GM12878 (cell line): Measurements from ENCODE around the gene MTRF1. TPM values are rescaled to one million over a fixed set of nuclear protein-coding genes. Genes with fewer than 3 reads are reported as not detected.

Experiments
- EP300 ChIP-seq, 2 experiments: fragments of 150-350 bp in 1 of 2; IDR thresholded peaks; 2 replicates each; pipeline ENCODE4 v1.6.1; 2011 to 2012; ENCODE audit warnings: low read depth in 2 of 2, low read length in 2 of 2, borderline replicate concordance in 1 of 2, improper control_type of control experiment in 1 of 2, inconsistent platforms in 1 of 2; ENCODE audit not compliant: control insufficient read depth in 1 of 2
- GATAD2B ChIP-seq: fragments of 450-650 bp; conservative IDR thresholded peaks from 2 replicates; pipeline ENCODE4 v1.6.1; 2017; ENCODE audit warnings: low read depth, mild to moderate bottlenecking, moderate library complexity
- HCFC1 ChIP-seq: fragments of 150-350 bp; IDR thresholded peaks from 2 replicates; pipeline ENCODE4 v1.6.1; 2014; ENCODE audit warnings: low read length
- IKZF2 ChIP-seq, 2 experiments: fragments of 450-650 bp; IDR thresholded peaks; 2 replicates each; pipeline ENCODE4 v1.6.1; 2017; ENCODE audit warnings: mild to moderate bottlenecking in 2 of 2, moderate library complexity in 2 of 2
- IRF3 ChIP-seq: fragments of 450-650 bp; IDR thresholded peaks from 2 replicates; pipeline ENCODE4 v1.6.1; 2014; ENCODE audit warnings: mild to moderate bottlenecking
- MTA3 ChIP-seq: IDR thresholded peaks from 2 replicates; pipeline ENCODE4 v1.6.1; 2012; ENCODE audit warnings: low read length, inconsistent platforms, borderline replicate concordance
- MYB ChIP-seq: fragments of 150-350 bp; IDR thresholded peaks from 2 replicates; pipeline ENCODE4 v1.6.1; 2014; ENCODE audit warnings: mild to moderate bottlenecking, low read depth, low read length, borderline replicate concordance
- NKRF ChIP-seq: fragments of 450-650 bp; conservative IDR thresholded peaks from 2 replicates; pipeline ENCODE4 v1.6.1; 2017; ENCODE audit warnings: mild to moderate bottlenecking, moderate library complexity
- NR2C1 ChIP-seq: fragments of 450-650 bp; IDR thresholded peaks from 2 replicates; pipeline ENCODE4 v1.6.1; 2017; ENCODE audit warnings: antibody characterized with exemption, mild to moderate bottlenecking, moderate library complexity
- NR2C2 ChIP-seq: IDR thresholded peaks from 2 replicates; pipeline ENCODE4 v1.6.1; 2011; ENCODE audit warnings: borderline replicate concordance, low read depth; ENCODE audit not compliant: control insufficient read depth, insufficient read length
- NRF1 ChIP-seq: conservative IDR thresholded peaks from 2 replicates; pipeline ENCODE4 v1.6.1; 2011; ENCODE audit warnings: mild to moderate bottlenecking, low read depth, low read length, improper control_type of control experiment
- PAX5 ChIP-seq: IDR thresholded peaks from 2 replicates; pipeline ENCODE4 v1.6.1; 2011; ENCODE audit warnings: low read depth, low read length, borderline replicate concordance
- RBBP5 ChIP-seq: fragments of 200-600 bp; sonication (generic); conservative IDR thresholded peaks from 2 replicates; pipeline ENCODE4 v1.6.1; 2016
- RCOR1 ChIP-seq: conservative IDR thresholded peaks from 2 replicates; pipeline ENCODE4 v1.6.1; 2012; ENCODE audit warnings: low read depth, low read length, improper control_type of control experiment
- TAF1 ChIP-seq: IDR thresholded peaks from 2 replicates; pipeline ENCODE4 v1.6.1; 2011; ENCODE audit warnings: mild to moderate bottlenecking, low read depth, low read length, borderline replicate concordance
- TCF12 ChIP-seq: IDR thresholded peaks from 2 replicates; pipeline ENCODE4 v1.6.1; 2011; ENCODE audit warnings: low read depth, mild to moderate bottlenecking, low read length
- ZNF274 ChIP-seq: IDR thresholded peaks from one replicate; pipeline ENCODE4 v1.8.0; 2011; ENCODE audit not compliant: insufficient read length, insufficient read depth
- ZNF592 ChIP-seq: fragments of 450-650 bp; IDR thresholded peaks from 2 replicates; pipeline ENCODE4 v1.6.1; 2017; ENCODE audit warnings: mild to moderate bottlenecking, moderate library complexity
- ZSCAN29 ChIP-seq: fragments of 450-650 bp; IDR thresholded peaks from 2 replicates; pipeline ENCODE4 v1.6.1; 2017; ENCODE audit warnings: mild to moderate bottlenecking, moderate library complexity
- polyA plus RNA-seq, 11 experiments: library from polyadenylated mRNA; depleted of rRNA in 4 of 11; unstranded in 6 of 11; stranded (reverse) in 5 of 11; fragments of >200 nt; fragmentation: Nextera tagmentation in 4 of 11; fragmentation: Illumina TruSeq in 1 of 11; extraction: Ambion mirVana in 4 of 11; extraction: Trizol in 1 of 11; gene quantifications; 1 replicate in 1 of 11; 2 replicates in 10 of 11; pipeline versions ENCODE4 v1.2.1 to v1.2.3, GENCODE V29; 2011 to 2016; ENCODE audit warnings: inconsistent platforms in 2 of 11, missing spikeins in 2 of 11, low read depth in 1 of 11
- total RNA-seq, 4 experiments: library from RNA; depleted of rRNA in 3 of 4; stranded (reverse); fragments of >200 nt in 3 of 4; fragmentation: Illumina TruSeq in 1 of 4; extraction: Trizol in 1 of 4; gene quantifications; 2 replicates each; pipeline versions ENCODE4 v1.2.1 to v1.2.3, GENCODE V29; 2013 to 2021
- TF ChIP-seq, protein P1 (sequence below): IDR thresholded peaks from 2 replicates; pipeline ENCODE4 v1.6.1; 2011; ENCODE audit warnings: borderline replicate concordance, low read depth, mild to moderate bottlenecking, moderate library complexity, mixed read lengths, low read length; ENCODE audit not compliant: insufficient read depth; ENCODE audit errors: extremely low read length

MTRF1 gene
- total and polyA plus RNA-seq, 10 of the 15 experiments (the other 5 are each of a cell fraction or from before 2014, with no cell fraction given): 12.1 to 33.7 (median 20.6) TPM

- 0 out of 2 replicates have a peak, but pooled peaks have one; percentile 6 for TF ChIP-seq IRF3
- TF ChIP-seq HCFC1: 0 out of 2 replicates have a peak, but pooled peaks have one; percentile 47
- TF ChIP-seq NKRF: no peak
- peak; percentile 21; the same call in 1 of the 2 replicates for TF ChIP-seq TCF12
- no peak for TF ChIP-seq MTA3
- TF ChIP-seq EP300 (IDR thresholded peaks at IDR 0.05; ENCODE audit: borderline replicate concordance in 1 of 2, control insufficient read depth in 1 of 2, low read depth in 2 of 2, low read length in 2 of 2): no peak
- no peak for TF ChIP-seq ZNF274
- TF ChIP-seq RCOR1: peak; percentile 69; the same call in 1 of the 2 replicates
- no peak for TF ChIP-seq NR2C1
- peak; percentile 84 for TF ChIP-seq NRF1
- no peak for TF ChIP-seq NR2C2
- peak; percentile 40; the same call in 1 of the 2 replicates for TF ChIP-seq TAF1
- TF ChIP-seq GATAD2B: no peak; the same call in 1 of the 2 replicates
- TF ChIP-seq PAX5: peak; percentile 68; the same call in 1 of the 2 replicates
- TF ChIP-seq RBBP5: no peak
- TF ChIP-seq ZSCAN29: no peak
- TF ChIP-seq, protein P1, sequence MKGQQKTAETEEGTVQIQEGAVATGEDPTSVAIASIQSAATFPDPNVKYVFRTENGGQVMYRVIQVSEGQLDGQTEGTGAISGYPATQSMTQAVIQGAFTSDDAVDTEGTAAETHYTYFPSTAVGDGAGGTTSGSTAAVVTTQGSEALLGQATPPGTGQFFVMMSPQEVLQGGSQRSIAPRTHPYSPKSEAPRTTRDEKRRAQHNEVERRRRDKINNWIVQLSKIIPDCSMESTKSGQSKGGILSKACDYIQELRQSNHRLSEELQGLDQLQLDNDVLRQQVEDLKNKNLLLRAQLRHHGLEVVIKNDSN: no peak
- TF ChIP-seq IKZF2 (IDR thresholded peaks at IDR 0.05): peak; percentile 64 to 68
- TF ChIP-seq MYB: no peak
- TF ChIP-seq ZNF592: no peak
Observed at GRCh38 chr13:41310963-41311405, 47.6 kb upstream of the MTRF1 start, which contains the start of gene NAA16 (continued).
